OCI-LY7 (cell line): Measurements from ENCODE around the gene CLCN4. TPM values are rescaled to one million over a fixed set of nuclear protein-coding genes. Genes with fewer than 3 reads are reported as not detected.

Experiments used
- BruUV-seq: library from RNA; stranded (reverse); fragments of 400-500 nt; replicated peaks from 2 replicates; lab custom pipeline; 2021; lab: Mats Ljungman, UMichigan
- CTCF ChIA-PET: fragments of 300-600 bp; sonication (Branson Sonifier 250); formaldehyde crosslinking; loops from one replicate; lab custom pipeline; 2022; ENCODE audit warnings: antibody characterized with exemption; ENCODE audit not compliant: unreplicated experiment; lab: Charles Lee
- POLR2A ChIA-PET: fragments of 300-600 bp; sonication (Branson Sonifier 250); formaldehyde crosslinking; loops from one replicate; lab custom pipeline; 2022; ENCODE audit warnings: antibody characterized with exemption; lab: Charles Lee
- DNase-seq: peaks from one replicate; pipeline ENCODE4 v3.0.0-alpha.2; 2015; ENCODE audit warnings: low spot score
- H2AFZ ChIP-seq: fragments of 200-600 bp; sonication (generic), shearing (Covaris generic); 2 replicates; pipeline ENCODE4 v1.6.1; 2014; ENCODE audit warnings: mild to moderate bottlenecking, antibody characterized with exemption, low read length, moderate library complexity
- H3K27ac ChIP-seq: fragments of 200-600 bp; sonication (generic); 2 replicates; pipeline ENCODE4 v1.5.1; 2014; ENCODE audit warnings: mixed run types, low read depth, mild to moderate bottlenecking, moderate library complexity, low read length, inconsistent platforms; ENCODE audit not compliant: poor library complexity, severe bottlenecking
- H3K36me3 ChIP-seq: fragments of 200-600 bp; sonication (generic); 2 replicates; pipeline ENCODE4 v1.6.1; 2014; ENCODE audit warnings: mild to moderate bottlenecking, antibody characterized with exemption, low read length, moderate library complexity, mixed read lengths; ENCODE audit not compliant: insufficient read depth
- H3K4me1 ChIP-seq: fragments of 200-600 bp; sonication (generic); 2 replicates; pipeline ENCODE4 v1.5.1; 2014; ENCODE audit warnings: mild to moderate bottlenecking, low read length; ENCODE audit not compliant: insufficient read depth, poor library complexity, severe bottlenecking
- H3K4me2 ChIP-seq: fragments of 200-600 bp; sonication (generic); 2 replicates; pipeline ENCODE4 v1.6.1; 2014; ENCODE audit warnings: mild to moderate bottlenecking, low read length
- H3K4me3 ChIP-seq: fragments of 200-600 bp; sonication (generic); 2 replicates; pipeline ENCODE4 v1.5.1; 2014; ENCODE audit warnings: mild to moderate bottlenecking, low read depth, low read length; ENCODE audit not compliant: poor library complexity, severe bottlenecking
- H3K79me2 ChIP-seq: fragments of 200-600 bp; sonication (generic); 2 replicates; pipeline ENCODE4 v1.6.1; 2016; ENCODE audit warnings: low read depth, mild to moderate bottlenecking, low read length, moderate library complexity, mixed read lengths; ENCODE audit not compliant: insufficient read depth
- H3K9me2 ChIP-seq: fragments of 200-600 bp; sonication (generic); 2 replicates; pipeline ENCODE4 v1.6.1; 2016; ENCODE audit warnings: mild to moderate bottlenecking, low read length, mixed read lengths; ENCODE audit not compliant: insufficient read depth
- H3K9me3 ChIP-seq: fragments of 200-600 bp; sonication (generic); 2 replicates; pipeline ENCODE4 v1.6.1; 2014; ENCODE audit warnings: mild to moderate bottlenecking, mixed run types, low read length, mixed read lengths
- H4K20me1 ChIP-seq: fragments of 200-600 bp; sonication (generic); 2 replicates; pipeline ENCODE4 v1.6.1; 2014; ENCODE audit warnings: mild to moderate bottlenecking, antibody characterized with exemption, low read length, moderate library complexity, mixed read lengths; ENCODE audit not compliant: insufficient read depth
- CTCF ChIP-seq: fragments of 200-600 bp; sonication (generic); conservative IDR thresholded peaks from 2 replicates; pipeline ENCODE4 v1.5.1; 2014; ENCODE audit warnings: mild to moderate bottlenecking, antibody characterized with exemption, low read length, moderate library complexity, mixed read lengths
- EZH2phosphoT487 ChIP-seq: fragments of 200-600 bp; sonication (generic); IDR thresholded peaks from 2 replicates; pipeline ENCODE4 v1.6.1; 2018; ENCODE audit warnings: low read depth, borderline replicate concordance, mild to moderate bottlenecking, mixed run types, antibody characterized with exemption, low read length, moderate library complexity, mixed read lengths
- intact Hi-C: fragments of 100-400 bp; cut with micrococcal nuclease; formaldehyde crosslinking; loops from one replicate; pipeline ENCODE4 v1.10.0; 2022; ENCODE audit not compliant: unreplicated experiment
- total RNA-seq, 2 experiments: library from RNA; depleted of rRNA in 1 of 2; stranded (reverse); fragments of >200 nt in 1 of 2; shearing (Covaris generic) in 1 of 2; gene quantifications; 2 replicates each; pipeline ENCODE4 v1.2.3, GENCODE V29; 2014 to 2022

CLCN4 gene
- total RNA-seq, 2 experiments from 2014 or later, result 7.8 to 9.7 TPM

- Histone ChIP-seq H3K4me2 (no peak overlapping the region), H3K27ac (no peak overlapping the region), H3K9me2 (no peaks in the 10 kb centered on the region), H4K20me1 (peaks cover 5% of the 10 kb centered on the region; the same call in 1 of the 2 replicates), H3K79me2 (no peaks in the 10 kb centered on the region), H3K36me3 (no peaks in the 10 kb centered on the region), H3K4me3 (no peak overlapping the region), H2AFZ (no peak overlapping the region), H3K9me3 (no peaks in the 10 kb centered on the region), H3K4me1 (no peaks in the 10 kb centered on the region)
- no peak for TF ChIP-seq CTCF
- TF ChIP-seq EZH2phosphoT487, result no peak
- DNase-seq, result no peak
- POLR2A ChIA-PET, result no interaction called here
- CTCF ChIA-PET, result no interaction called here
- intact Hi-C loops, result loop anchor here (5.0 to 10.0 kb wide), 3 partner anchors 192 to 948 kb away; no protein-coding TSS in a partner anchor
- BruUV-seq, result no TSS peak
These were observed 29.6 kb downstream of the CLCN4 start for GRCh38 chrX:10186355-10186754.

- Histone ChIP-seq H3K9me3 (no peaks in the 10 kb centered on the region), H3K79me2 (no peaks in the 10 kb centered on the region), H3K4me2 (no peak overlapping the region), H3K27ac (no peak overlapping the region), H2AFZ (no peak overlapping the region), H4K20me1 (peaks cover 5% of the 10 kb centered on the region; the same call in 1 of the 2 replicates), H3K36me3 (no peaks in the 10 kb centered on the region), H3K9me2 (no peaks in the 10 kb centered on the region), H3K4me3 (no peak overlapping the region), H3K4me1 (no peaks in the 10 kb centered on the region)
- TF ChIP-seq CTCF, result no peak
- TF ChIP-seq EZH2phosphoT487, result no peak
- no TSS peak for BruUV-seq
- DNase-seq, result no peak
- ChIA-PET POLR2A (interaction anchor here (0.6 kb wide), 1 partner anchor 9 kb away, joined by 3 read pairs; no protein-coding TSS in a partner anchor), CTCF (no interaction called here)
- intact Hi-C loops, result loop anchor here (5.0 to 10.0 kb wide), 3 partner anchors 193 to 947 kb away; no protein-coding TSS in a partner anchor
These were observed 30.6 kb downstream of the CLCN4 start for GRCh38 chrX:10187421-10187820.
